Stimulated activated CD8-positive, alpha-beta memory T cell treated with anti-CD3 and anti-CD28 coated beads, Interleukin-7, amount 100 ng/mL, for 48 hours (primary cell): ENCODE measurements around the gene AKT2.
"Not testable (repeated sequence)": the region's sequence is repeated elsewhere in the genome, so short reads cannot be mapped to it uniquely, and the experiment has no call there.

Experiments used
- DNase-seq, 2 donors: peaks; one replicate each; pipeline ENCODE4 v3.0.0-alpha.2; 2020; ENCODE audit warnings: low read depth in 1 of 2; ENCODE audit errors: extremely low read depth in 1 of 2

The AKT2 gene

GRCh38 chr19:40223135-40223822 lies 61.9 kb downstream of the AKT2 start:
- DNase-seq = no peak

DNA sequence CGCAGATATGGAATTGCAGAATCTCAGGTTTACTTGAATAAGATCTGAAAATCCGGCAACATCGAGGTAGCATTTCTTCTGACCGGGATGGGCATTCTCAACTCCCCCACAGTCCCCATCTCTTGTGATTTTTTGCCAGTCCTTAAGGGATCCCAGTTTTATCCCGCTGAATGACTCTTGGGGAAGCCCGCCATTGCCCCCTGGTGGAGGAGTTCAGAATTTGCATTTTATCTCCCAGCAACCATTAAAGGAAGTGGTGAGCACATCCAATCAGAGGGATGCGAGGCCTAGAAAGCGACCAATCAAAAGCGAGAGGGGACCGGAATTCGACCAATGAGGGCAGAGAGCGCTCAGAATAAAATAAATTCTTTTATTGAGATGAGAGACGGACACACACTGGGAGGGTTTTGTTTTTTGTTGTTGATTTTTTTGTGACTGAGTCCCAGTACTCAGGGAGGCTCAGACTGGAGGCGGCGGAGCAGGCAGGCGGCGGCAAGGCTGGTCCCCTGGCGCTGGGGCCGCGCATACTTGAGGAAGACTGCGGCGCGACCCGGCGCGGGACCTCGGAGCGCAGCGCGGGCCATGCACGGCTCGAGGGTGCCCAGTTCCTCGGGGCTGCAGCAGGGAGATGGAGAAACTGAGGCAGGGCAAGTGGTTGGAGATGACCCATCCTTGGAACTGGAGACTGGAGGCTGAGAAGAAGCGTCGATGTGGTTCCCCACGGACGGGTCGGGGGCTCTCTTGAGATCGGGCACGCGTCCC lies 63.1 kb downstream of the AKT2 start:
- DNase-seq = peak; percentile 32 to 56

GRCh38 chr19:40220674-40221073 lies 64.5 kb downstream of the AKT2 start:
- no peak for DNase-seq

DNA sequence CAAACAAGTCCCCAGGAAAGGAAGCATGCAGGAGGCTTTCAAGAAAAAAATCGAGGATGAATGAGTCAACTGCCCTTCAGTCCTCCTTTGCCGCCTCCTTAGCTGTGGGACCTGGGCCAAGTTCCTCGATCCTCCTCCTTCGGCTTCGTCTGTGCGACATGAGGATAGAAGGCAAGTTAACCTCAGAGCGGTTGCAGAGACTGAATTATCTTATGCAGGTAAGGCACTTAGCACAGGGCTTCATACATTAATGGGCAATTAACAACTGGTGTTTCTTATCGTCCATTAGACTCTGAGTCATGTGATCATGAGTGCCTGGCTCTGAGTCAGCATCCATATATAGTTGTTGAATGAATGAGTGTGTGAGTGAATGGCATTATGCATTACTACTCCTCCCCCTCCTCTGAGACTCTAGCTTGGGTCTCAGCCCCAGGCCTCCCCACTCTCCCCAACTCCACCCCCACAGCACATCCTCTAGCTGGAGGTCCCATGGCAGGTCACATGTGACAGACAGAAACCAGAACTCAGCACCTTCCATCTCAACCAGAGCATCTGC lies 65.3 kb downstream of the AKT2 start:
- DNase-seq = no peak

DNA sequence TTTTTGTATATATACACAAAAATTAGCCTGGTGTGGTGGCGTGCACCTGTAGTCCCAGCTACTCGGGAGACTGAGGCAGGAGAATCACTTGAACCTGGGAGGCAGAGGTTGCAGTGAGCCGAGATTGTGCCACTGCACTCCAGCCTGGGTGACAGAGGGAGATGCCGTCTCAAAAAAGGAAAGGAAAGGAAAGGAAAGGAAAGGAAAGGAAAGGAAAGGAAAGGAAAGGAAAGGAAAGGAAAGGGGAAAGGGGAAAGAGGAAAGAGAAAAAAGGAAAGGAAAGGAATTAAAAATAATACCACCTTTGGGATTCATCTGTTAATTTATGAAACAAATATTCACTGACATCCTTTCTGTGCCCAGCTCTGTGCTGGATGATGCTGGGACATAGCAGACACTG lies 66.1 kb downstream of the AKT2 start:
- DNase-seq = not testable (repeated sequence)

- DNase-seq = no peak
Measured at GRCh38 chr19:40217934-40218890, 66.9 kb downstream of the AKT2 start, which contains the start of gene TTC9B. Gene TTC9B, minus strand, starts transcription at chr19:40218384. Its CDS starts 3 bp downstream, at chr19:40218381.

- no peak for DNase-seq
Measured at GRCh38 chr19:40217027-40217810, 67.9 kb downstream of the AKT2 start.

DNA sequence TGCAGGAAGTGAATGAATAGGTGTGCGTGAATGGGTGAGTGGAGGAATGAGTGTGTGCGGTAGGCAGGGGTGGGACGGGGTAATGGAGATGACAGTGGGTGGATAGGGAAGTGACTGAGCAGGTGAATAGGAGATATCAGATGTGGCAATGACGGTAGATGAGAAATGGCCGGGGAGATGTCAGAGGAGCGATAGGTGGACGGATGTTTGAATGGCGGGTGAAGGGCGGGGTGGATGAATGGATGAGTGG lies 68.4 kb downstream of the AKT2 start:
- no peak for DNase-seq

DNA sequence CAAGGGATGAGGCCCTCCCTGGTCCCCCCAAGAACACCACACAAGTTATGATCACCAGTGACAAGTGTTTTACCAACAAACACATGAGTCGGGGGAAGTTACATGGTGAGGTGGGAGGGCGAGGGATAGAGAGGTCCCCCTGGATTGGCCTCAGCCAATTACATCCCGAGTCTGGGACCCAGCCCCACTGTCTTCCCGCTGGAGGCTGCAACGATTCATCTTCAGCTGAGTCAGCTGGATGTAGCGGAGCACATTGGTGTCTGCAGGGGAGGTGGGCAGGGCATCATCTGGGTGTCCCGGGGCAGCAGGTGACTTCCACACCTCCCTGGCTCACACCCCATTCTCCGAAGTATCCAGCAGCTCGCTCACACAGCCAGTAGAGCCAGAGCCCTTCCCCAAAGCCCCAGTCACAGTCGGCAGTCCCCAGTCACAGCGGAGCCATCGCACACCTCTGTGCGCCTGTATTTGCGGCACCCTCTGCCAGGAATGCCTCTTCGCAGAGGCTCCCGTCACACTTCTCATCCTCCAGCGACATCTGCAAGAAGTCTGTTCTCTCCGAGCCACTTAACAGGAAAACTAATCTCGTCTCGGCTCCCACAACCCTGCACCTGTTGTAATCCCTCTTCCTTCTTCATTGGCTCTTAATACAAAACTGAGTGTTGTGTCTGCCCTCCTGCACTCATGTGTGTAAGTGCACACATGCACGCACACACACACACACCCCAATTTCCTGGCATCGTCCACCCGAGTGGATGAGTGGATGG lies 69.0 kb downstream of the AKT2 start:
- no peak for DNase-seq

DNA sequence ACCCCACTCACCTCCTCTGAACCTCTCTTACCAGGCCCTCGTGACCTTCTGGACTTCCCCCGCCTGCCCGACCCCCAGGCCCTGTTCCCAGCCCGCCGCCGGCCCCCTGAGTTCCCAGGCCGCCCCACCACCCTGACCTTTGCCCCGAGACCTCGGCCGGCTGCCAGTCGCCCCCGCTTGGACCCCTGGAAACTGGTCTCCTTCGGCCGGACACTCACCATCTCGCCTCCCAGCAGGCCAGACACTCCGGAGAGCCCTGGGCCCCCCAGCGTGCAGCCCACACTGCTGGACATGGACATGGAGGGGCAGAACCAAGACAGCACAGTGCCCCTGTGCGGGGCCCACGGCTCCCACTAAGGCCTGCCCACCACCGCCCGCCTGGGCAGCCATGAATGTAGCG lies 70.2 kb downstream of the AKT2 start:
- DNase-seq = no peak

DNA sequence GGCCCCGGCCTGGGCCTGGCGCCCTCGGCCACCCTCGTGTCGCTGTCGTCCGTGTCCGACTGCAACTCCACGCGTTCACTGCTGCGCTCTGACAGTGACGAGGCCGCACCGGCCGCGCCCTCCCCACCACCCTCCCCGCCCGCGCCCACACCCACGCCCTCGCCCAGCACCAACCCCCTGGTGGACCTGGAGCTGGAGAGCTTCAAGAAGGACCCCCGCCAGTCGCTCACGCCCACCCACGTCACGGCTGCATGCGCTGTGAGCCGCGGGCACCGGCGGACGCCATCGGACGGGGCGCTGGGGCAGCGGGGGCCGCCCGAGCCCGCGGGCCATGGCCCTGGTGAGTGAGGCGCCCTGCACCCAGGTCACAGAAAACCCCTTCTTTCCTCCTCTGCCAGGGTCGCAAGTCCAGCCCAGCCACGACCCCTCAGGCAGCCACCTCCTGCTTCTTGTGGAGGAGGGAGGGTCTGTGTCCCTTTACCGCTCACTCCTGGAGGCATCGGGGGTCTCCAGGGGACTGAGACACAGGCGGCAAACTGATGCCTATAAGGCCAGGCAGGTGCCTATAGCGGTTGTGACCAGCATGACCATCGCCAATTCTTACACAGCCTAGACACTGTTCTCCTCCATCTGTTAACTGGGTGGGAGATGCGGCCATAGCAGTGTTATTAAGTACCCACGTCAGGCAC lies 71.1 kb downstream of the AKT2 start:
- DNase-seq = no peak

GRCh38 chr19:40213251-40213829 lies 71.8 kb downstream of the AKT2 start:
- no peak for DNase-seq

DNA sequence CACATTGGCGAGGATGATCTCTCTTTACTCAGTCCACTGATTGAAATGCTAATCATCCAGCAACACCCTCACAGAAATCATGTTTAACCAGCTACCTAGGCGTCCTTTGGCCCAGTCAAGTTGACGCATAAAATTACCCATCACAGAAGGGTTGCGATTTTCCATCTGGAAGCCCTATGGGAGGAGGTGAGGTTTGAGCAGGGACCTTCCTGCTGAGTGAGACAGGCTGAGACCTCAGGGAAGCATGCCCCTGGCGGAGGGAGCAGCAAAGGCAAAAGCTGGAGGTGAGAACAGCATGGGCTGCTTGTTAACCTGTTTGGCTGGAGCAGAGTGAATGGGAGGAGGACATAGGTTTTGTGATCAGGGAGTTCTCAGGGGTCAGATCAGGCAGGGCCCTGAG lies 74.3 kb downstream of the AKT2 start:
- no peak for DNase-seq

DNA sequence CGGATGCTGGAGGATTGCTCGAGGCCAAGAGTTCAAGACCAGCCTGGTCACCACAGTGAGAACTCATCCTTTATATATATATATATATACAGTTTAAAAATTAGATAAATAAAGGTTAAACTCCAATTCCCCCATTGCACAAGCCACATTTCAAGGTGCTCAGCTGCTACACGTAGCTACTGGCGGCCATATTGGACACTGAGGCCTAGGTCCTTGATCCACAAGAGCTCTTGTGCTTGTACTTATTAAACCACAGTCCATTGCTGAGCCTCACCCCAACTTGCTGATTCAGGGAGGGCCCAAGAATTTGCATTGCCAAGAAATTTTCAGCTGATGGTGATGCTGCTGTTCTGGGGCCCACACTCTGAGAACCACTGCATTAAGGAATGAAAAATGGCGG lies 76.5 kb downstream of the AKT2 start:
- no peak for DNase-seq

GRCh38 chr19:40205760-40206159 lies 79.4 kb downstream of the AKT2 start:
- no peak for DNase-seq

DNA sequence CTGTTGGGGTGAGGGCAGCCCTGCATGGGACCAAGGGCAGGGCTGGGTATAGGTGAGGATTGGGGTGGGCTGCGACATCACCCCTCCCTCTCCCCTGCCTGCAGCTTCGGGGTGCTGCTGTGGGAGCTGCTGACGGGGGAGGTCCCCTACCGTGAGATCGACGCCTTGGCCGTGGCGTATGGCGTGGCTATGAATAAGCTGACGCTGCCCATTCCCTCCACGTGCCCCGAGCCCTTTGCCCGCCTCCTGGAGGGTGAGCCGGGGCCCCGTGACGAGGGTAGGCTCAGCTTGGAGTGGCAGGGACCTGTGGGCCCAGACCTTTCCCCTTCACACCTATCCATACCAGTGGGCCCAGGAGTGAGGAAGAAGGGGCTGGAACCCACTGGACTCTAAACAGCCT lies 80.8 kb downstream of the AKT2 start:
- no peak for DNase-seq

DNA sequence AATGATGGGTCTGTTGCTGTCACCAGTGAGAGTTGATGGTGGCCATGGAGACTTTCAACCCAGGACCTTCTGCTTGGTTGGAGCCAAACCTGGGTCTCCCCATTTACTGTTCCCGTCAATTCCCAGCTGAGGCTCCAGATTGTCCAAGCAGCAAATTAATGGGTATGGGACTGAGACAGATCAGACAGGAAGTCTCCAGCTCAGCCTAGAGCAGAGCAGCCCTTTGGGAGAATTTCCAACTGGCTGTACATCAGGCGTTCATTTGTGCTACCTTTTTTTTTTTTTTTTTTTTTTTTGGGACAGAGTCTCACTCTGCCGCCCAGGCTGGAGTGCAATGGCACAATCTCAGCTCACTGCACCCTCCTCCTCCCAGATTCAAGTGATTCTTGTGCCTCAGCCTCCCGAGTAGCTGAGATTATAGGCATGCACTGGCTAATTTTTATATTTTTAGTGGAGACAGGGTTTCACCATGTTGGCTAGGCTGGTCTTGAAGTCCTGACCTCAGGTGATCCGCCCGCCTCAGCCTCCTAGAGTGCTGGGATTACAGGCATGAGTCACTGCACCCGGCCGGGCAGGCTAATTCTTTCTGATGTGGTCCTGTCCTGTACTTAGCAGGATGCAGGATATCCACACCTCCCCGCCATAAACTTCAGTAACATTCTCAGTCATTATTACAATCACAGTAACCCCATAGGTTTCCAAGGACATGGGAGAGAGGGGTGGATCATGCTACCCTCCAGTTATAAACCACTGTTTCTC lies 84.6 kb downstream of the AKT2 start:
- no peak for DNase-seq
